HCT116 (cell line): ENCODE results near the gene MINDY4B. TPM values are rescaled to one million over a fixed set of nuclear protein-coding genes. Genes with fewer than 3 reads are reported as not detected.

ENCODE experiments used
- ATAC-seq: fragments of 200-7000 bp; cut with Tn5 transposase; 2 replicates; pipeline ENCODE4 v1.9.1; 2020; ENCODE audit warnings: mild to moderate bottlenecking, moderate library complexity
- BruUV-seq: library from RNA; stranded (reverse); fragments of 400-500 nt; replicated peaks from 2 replicates; lab custom pipeline; 2021; lab: Mats Ljungman, UMichigan
- CTCF ChIA-PET: fragments of 300-600 bp; sonication (Branson Sonifier 250); formaldehyde crosslinking; loops from one replicate; lab custom pipeline; 2021; ENCODE audit warnings: antibody characterized with exemption; lab: Charles Lee
- POLR2A ChIA-PET: fragments of 300-600, 350-600 bp; sonication (Branson Sonifier 250); formaldehyde crosslinking; loops from one replicate; lab custom pipeline; 2021; ENCODE audit warnings: antibody characterized with exemption; lab: Charles Lee
- RAD21 ChIA-PET, 2 experiments: fragments of 300-600 bp; sonication (Branson Sonifier 250); formaldehyde crosslinking; loops; one replicate each; lab custom pipeline; 2023; ENCODE audit warnings: low total read pairs in 2 of 2; ENCODE audit not compliant: uncharacterized antibody in 2 of 2, unreplicated experiment in 2 of 2, low non-redundant PET in 1 of 2; lab: Charles Lee
- DNase-seq: peaks from one replicate; pipeline ENCODE4 v3.0.0-alpha.2; 2010; ENCODE audit warnings: low read depth, low spot score
- H2AFZ ChIP-seq: fragments of 200-600 bp; shearing (Covaris generic), sonication (generic); 2 replicates; pipeline ENCODE4 v1.6.1; 2017; ENCODE audit warnings: low read depth, mixed run types, mixed read lengths, antibody characterized with exemption, low read length; ENCODE audit not compliant: poor library complexity, severe bottlenecking
- H3K27ac ChIP-seq: 2 replicates; pipeline ENCODE4 v1.5.1; 2012; ENCODE audit warnings: low read depth, low read length
- H3K27me3 ChIP-seq: fragments of 200-600 bp; sonication (generic); 2 replicates; pipeline ENCODE4 v1.6.1; 2016; ENCODE audit warnings: mixed run types, low read length, mixed read lengths; ENCODE audit not compliant: insufficient read depth
- H3K36me3 ChIP-seq, 2 experiments: fragments of 200-500 bp in 1 of 2; fragments of 200-600 bp in 1 of 2; sonication (Bioruptor generic) in 1 of 2; sonication (generic) in 1 of 2; 2 replicates each; pipeline versions ENCODE4 v1.5.1 to v1.6.1; 2014 to 2016; ENCODE audit warnings: low read length in 2 of 2, inconsistent platforms in 1 of 2, mixed read lengths in 1 of 2, mixed run types in 1 of 2; ENCODE audit not compliant: insufficient read depth in 2 of 2, control insufficient read depth in 1 of 2
- H3K4me1 ChIP-seq, 2 experiments: fragments of 200-600 bp in 1 of 2; sonication (generic) in 1 of 2; 2 replicates each; pipeline versions ENCODE4 v1.5.1 to v1.6.1; 2012 to 2017; ENCODE audit warnings: low read length in 2 of 2, inconsistent platforms in 1 of 2, mild to moderate bottlenecking in 1 of 2, mixed read lengths in 1 of 2, mixed run types in 1 of 2, moderate library complexity in 1 of 2; ENCODE audit not compliant: insufficient read depth in 2 of 2, control insufficient read depth in 1 of 2
- H3K4me2 ChIP-seq: fragments of 200-600 bp; sonication (generic); 2 replicates; pipeline ENCODE4 v1.6.1; 2017; ENCODE audit warnings: mixed run types, low read length, mixed read lengths
- H3K4me3 ChIP-seq, 2 experiments: fragments of 200-600 bp in 1 of 2; sonication (generic) in 1 of 2; replicated peaks in 1 of 2; 2 replicates each; pipeline ENCODE4 v1.5.1; 2011 to 2016; ENCODE audit warnings: low read length in 2 of 2, control low read depth in 1 of 2, low read depth in 1 of 2, mild to moderate bottlenecking in 1 of 2, mixed read lengths in 1 of 2, mixed run types in 1 of 2
- H3K79me2 ChIP-seq: fragments of 200-600 bp; sonication (generic); 2 replicates; pipeline ENCODE4 v1.6.1; 2017; ENCODE audit warnings: mild to moderate bottlenecking, mixed run types, low read length, moderate library complexity, mixed read lengths; ENCODE audit not compliant: insufficient read depth
- H3K9ac ChIP-seq: fragments of 200-600 bp; sonication (generic); 2 replicates; pipeline ENCODE4 v1.6.1; 2016; ENCODE audit warnings: low read length, mixed read lengths
- H3K9me2 ChIP-seq: fragments of 200-600 bp; sonication (generic), shearing (Covaris generic); 2 replicates; pipeline ENCODE4 v1.6.1; 2017; ENCODE audit warnings: mixed run types, mild to moderate bottlenecking, moderate library complexity; ENCODE audit not compliant: insufficient read depth
- H3K9me3 ChIP-seq, 2 experiments: fragments of 200-500 bp in 1 of 2; fragments of 200-600 bp in 1 of 2; sonication (Bioruptor generic) in 1 of 2; sonication (generic) in 1 of 2; 2 replicates each; pipeline ENCODE4 v1.6.1; 2014 to 2017; ENCODE audit warnings: low read length in 2 of 2, mixed read lengths in 2 of 2, inconsistent platforms in 1 of 2, low read depth in 1 of 2, mild to moderate bottlenecking in 1 of 2, mixed run types in 1 of 2, moderate library complexity in 1 of 2; ENCODE audit not compliant: control insufficient read depth in 1 of 2, insufficient read depth in 1 of 2
- H4K20me1 ChIP-seq: fragments of 200-600 bp; sonication (generic), shearing (Covaris generic); 2 replicates; pipeline ENCODE4 v1.6.1; 2017; ENCODE audit warnings: mixed run types, mild to moderate bottlenecking, moderate library complexity; ENCODE audit not compliant: insufficient read depth
- EGR1 ChIP-seq: IDR thresholded peaks from 2 replicates; pipeline ENCODE4 v1.6.1; 2012; ENCODE audit warnings: low read depth
- FOSL1 ChIP-seq: IDR thresholded peaks from 2 replicates; pipeline ENCODE4 v1.6.1; 2012; ENCODE audit warnings: low read depth
- RAD21 ChIP-seq: IDR thresholded peaks from 2 replicates; pipeline ENCODE4 v1.6.1; 2012; ENCODE audit warnings: low read depth, mild to moderate bottlenecking
- SIN3A ChIP-seq: IDR thresholded peaks from 2 replicates; pipeline ENCODE4 v1.6.1; 2012; ENCODE audit warnings: low read depth
- SRF ChIP-seq: IDR thresholded peaks from 2 replicates; pipeline ENCODE4 v1.6.1; 2012; ENCODE audit warnings: low read depth
- TCF7L2 ChIP-seq: IDR thresholded peaks from 2 replicates; pipeline ENCODE4 v1.7.0; 2011; ENCODE audit warnings: borderline replicate concordance, inconsistent platforms; ENCODE audit not compliant: insufficient read depth, insufficient read length; ENCODE audit errors: extremely low read depth
- ZNF274 ChIP-seq: fragments of 200-500 bp; sonication (Bioruptor generic); IDR thresholded peaks from 2 replicates; pipeline ENCODE4 v1.6.1; 2014; ENCODE audit warnings: mild to moderate bottlenecking, low read depth, low read length, inconsistent platforms
- intact Hi-C: fragments of 100-400 bp; cut with micrococcal nuclease; formaldehyde crosslinking; loops from 2 replicates; pipeline ENCODE4 v1.10.0; 2022
- total RNA-seq: library from RNA; stranded (reverse); gene quantifications from one replicate; pipeline ENCODE4 v1.2.1, GENCODE V29; 2021; ENCODE audit not compliant: unreplicated experiment
- TF ChIP-seq, protein P1 (sequence below): IDR thresholded peaks from 2 replicates; pipeline ENCODE4 v1.6.1; 2012; ENCODE audit warnings: low read depth
- TF ChIP-seq, protein P2 (sequence below), 3 experiments: fragments of 200-600 bp in 1 of 3; sonication (generic) in 1 of 3; IDR thresholded peaks in 2 of 3; conservative IDR thresholded peaks in 1 of 3; 2 replicates each; pipeline ENCODE4 v1.5.1; 2012 to 2017; ENCODE audit warnings: low read depth in 2 of 3, low read length in 2 of 3, antibody characterized with exemption in 1 of 3, borderline replicate concordance in 1 of 3, control low read depth in 1 of 3, mild to moderate bottlenecking in 1 of 3, mixed read lengths in 1 of 3, mixed run types in 1 of 3, moderate library complexity in 1 of 3; ENCODE audit not compliant: insufficient read depth in 1 of 3

Gene MINDY4B
- total RNA-seq, 1 experiment from 2014 or later = not detected

DNA sequence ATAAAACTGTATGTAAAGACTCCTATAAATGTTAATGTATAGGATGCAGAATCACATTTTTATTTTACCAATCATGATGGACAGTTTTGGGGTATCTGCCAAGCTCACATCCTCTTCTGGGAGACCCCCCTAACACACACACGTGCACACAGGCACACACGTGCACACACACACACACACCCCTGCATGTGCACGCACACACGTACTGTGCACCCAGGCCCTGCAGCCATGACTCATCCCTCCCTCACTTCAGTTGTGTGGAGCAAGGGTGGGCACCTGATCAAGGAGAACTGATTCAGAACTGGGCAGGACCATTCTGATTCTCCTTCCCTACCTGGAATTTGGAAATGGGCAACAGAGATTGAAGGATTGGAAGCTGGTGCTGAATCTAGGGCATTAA, 16.0 kb upstream of the MINDY4B start:
- Histone ChIP-seq H3K4me3 (no peak overlapping the region), H3K9me2 (no peaks in the 10 kb centered on the region), H3K79me2 (no peaks in the 10 kb centered on the region), H3K27me3 (peaks cover 20% of the 10 kb centered on the region; the same call in 1 of the 2 replicates), H3K4me1 (peaks cover 0 to 10% of the 10 kb centered on the region in 2 experiments; a peak in 2 of 4 replicates), H3K9ac (no peak overlapping the region), H4K20me1 (no peaks in the 10 kb centered on the region), H3K4me2 (no peak overlapping the region), H2AFZ (no peak overlapping the region), H3K9me3 (no peaks in the 10 kb centered on the region), H3K36me3 (no peaks in the 10 kb centered on the region), H3K27ac (no peak overlapping the region)
- ChIA-PET CTCF (no interaction called here), POLR2A (no interaction called here), RAD21 (no interaction called here)
- DNase-seq (no peak), ATAC-seq (no peak)
- TF ChIP-seq EGR1 (no peak), SRF (no peak), SIN3A (no peak), ZNF274 (no peak), FOSL1 (no peak), TCF7L2 (no peak), RAD21 (no peak)
- TF ChIP-seq, protein P1, sequence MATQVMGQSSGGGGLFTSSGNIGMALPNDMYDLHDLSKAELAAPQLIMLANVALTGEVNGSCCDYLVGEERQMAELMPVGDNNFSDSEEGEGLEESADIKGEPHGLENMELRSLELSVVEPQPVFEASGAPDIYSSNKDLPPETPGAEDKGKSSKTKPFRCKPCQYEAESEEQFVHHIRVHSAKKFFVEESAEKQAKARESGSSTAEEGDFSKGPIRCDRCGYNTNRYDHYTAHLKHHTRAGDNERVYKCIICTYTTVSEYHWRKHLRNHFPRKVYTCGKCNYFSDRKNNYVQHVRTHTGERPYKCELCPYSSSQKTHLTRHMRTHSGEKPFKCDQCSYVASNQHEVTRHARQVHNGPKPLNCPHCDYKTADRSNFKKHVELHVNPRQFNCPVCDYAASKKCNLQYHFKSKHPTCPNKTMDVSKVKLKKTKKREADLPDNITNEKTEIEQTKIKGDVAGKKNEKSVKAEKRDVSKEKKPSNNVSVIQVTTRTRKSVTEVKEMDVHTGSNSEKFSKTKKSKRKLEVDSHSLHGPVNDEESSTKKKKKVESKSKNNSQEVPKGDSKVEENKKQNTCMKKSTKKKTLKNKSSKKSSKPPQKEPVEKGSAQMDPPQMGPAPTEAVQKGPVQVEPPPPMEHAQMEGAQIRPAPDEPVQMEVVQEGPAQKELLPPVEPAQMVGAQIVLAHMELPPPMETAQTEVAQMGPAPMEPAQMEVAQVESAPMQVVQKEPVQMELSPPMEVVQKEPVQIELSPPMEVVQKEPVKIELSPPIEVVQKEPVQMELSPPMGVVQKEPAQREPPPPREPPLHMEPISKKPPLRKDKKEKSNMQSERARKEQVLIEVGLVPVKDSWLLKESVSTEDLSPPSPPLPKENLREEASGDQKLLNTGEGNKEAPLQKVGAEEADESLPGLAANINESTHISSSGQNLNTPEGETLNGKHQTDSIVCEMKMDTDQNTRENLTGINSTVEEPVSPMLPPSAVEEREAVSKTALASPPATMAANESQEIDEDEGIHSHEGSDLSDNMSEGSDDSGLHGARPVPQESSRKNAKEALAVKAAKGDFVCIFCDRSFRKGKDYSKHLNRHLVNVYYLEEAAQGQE = no peak
- TF ChIP-seq, protein P2, sequence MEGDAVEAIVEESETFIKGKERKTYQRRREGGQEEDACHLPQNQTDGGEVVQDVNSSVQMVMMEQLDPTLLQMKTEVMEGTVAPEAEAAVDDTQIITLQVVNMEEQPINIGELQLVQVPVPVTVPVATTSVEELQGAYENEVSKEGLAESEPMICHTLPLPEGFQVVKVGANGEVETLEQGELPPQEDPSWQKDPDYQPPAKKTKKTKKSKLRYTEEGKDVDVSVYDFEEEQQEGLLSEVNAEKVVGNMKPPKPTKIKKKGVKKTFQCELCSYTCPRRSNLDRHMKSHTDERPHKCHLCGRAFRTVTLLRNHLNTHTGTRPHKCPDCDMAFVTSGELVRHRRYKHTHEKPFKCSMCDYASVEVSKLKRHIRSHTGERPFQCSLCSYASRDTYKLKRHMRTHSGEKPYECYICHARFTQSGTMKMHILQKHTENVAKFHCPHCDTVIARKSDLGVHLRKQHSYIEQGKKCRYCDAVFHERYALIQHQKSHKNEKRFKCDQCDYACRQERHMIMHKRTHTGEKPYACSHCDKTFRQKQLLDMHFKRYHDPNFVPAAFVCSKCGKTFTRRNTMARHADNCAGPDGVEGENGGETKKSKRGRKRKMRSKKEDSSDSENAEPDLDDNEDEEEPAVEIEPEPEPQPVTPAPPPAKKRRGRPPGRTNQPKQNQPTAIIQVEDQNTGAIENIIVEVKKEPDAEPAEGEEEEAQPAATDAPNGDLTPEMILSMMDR (IDR thresholded peaks at IDR 0.05 in 2 of 3, conservative IDR thresholded peaks at IDR 0.05 in 1 of 3; ENCODE audit: borderline replicate concordance in 1 of 3, insufficient read depth in 1 of 3, low read depth in 2 of 3, low read length in 2 of 3) = no peak
- BruUV-seq = no TSS peak
- intact Hi-C loops = loop anchor here (10.0 kb wide), 1 partner anchor 364 kb away; no protein-coding TSS in a partner anchor
